Measurements from ENCODE around the gene LIX1. TPM values are rescaled to one million over a fixed set of nuclear protein-coding genes. Genes with fewer than 3 reads are reported as not detected.

LIX1 gene
- polyA plus RNA-seq, 1 donor from 2014 or later, result 1.9 TPM

DNA sequence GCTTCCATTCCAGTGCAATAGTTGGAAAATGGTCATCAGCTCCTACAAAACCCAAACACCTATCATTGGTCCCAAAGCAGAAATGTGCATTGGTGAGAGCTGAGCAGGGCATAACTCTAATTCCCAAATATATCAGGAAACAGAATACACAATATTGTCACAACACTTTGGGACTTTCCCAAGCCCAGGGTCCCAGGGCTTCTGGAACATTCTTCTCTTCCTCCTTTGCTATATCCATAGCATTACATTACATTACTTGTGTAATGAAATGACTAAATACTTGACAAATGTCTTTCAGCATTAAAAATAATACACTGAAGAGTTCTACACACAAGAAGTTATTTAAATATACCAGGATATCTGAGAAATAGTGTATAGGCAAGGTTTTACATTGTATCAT lies 45.6 kb downstream of the LIX1 start:
- Histone ChIP-seq H3K27me3 (ENCODE audit: insufficient read depth, low read depth, low read length) (no peaks in the 10 kb centered on the region), H2AFZ (ENCODE audit: low read depth, low read length) (no peak overlapping the region), H3K27ac (ENCODE audit: low read length) (no peak overlapping the region), H3K36me3 (ENCODE audit: insufficient read depth, low read length) (no peaks in the 10 kb centered on the region), H3K9me2 (ENCODE audit: insufficient read depth, low read length) (no peaks in the 10 kb centered on the region), H3K4me2 (ENCODE audit: low read length) (no peak overlapping the region), H3K9ac (ENCODE audit: low read length) (no peak overlapping the region), H3K4me3 (ENCODE audit: low read length) (no peak overlapping the region), H4K20me1 (ENCODE audit: insufficient read depth) (no peaks in the 10 kb centered on the region), H3F3A (ENCODE audit: insufficient read depth, low read length, poor library complexity, severe bottlenecking) (no peaks in the 10 kb centered on the region), H3K9me3 (ENCODE audit: low read length) (no peaks in the 10 kb centered on the region), H3K79me2 (replicated peaks; ENCODE audit: insufficient read depth, low read length) (no peaks in the 10 kb centered on the region)
- TF ChIP-seq EZH2 (IDR thresholded peaks at IDR 0.05; ENCODE audit: borderline replicate concordance, insufficient read depth, low read length, poor library complexity, severe bottlenecking), result no peak
- no peak for TF ChIP-seq SMC3 (conservative IDR thresholded peaks at IDR 0.05; ENCODE audit: poor library complexity)
- no peak for TF ChIP-seq MXI1 (conservative IDR thresholded peaks at IDR 0.05; ENCODE audit: poor library complexity, severe bottlenecking)
- TF ChIP-seq EP300 (conservative IDR thresholded peaks at IDR 0.05; ENCODE audit: poor library complexity, severe bottlenecking), result no peak
- TF ChIP-seq POLR2AphosphoS5 (IDR thresholded peaks at IDR 0.05), result no peak
- TF ChIP-seq, protein P1, sequence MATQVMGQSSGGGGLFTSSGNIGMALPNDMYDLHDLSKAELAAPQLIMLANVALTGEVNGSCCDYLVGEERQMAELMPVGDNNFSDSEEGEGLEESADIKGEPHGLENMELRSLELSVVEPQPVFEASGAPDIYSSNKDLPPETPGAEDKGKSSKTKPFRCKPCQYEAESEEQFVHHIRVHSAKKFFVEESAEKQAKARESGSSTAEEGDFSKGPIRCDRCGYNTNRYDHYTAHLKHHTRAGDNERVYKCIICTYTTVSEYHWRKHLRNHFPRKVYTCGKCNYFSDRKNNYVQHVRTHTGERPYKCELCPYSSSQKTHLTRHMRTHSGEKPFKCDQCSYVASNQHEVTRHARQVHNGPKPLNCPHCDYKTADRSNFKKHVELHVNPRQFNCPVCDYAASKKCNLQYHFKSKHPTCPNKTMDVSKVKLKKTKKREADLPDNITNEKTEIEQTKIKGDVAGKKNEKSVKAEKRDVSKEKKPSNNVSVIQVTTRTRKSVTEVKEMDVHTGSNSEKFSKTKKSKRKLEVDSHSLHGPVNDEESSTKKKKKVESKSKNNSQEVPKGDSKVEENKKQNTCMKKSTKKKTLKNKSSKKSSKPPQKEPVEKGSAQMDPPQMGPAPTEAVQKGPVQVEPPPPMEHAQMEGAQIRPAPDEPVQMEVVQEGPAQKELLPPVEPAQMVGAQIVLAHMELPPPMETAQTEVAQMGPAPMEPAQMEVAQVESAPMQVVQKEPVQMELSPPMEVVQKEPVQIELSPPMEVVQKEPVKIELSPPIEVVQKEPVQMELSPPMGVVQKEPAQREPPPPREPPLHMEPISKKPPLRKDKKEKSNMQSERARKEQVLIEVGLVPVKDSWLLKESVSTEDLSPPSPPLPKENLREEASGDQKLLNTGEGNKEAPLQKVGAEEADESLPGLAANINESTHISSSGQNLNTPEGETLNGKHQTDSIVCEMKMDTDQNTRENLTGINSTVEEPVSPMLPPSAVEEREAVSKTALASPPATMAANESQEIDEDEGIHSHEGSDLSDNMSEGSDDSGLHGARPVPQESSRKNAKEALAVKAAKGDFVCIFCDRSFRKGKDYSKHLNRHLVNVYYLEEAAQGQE (IDR thresholded peaks at IDR 0.05; ENCODE audit: borderline replicate concordance), result no peak
- TF ChIP-seq, protein P2, sequence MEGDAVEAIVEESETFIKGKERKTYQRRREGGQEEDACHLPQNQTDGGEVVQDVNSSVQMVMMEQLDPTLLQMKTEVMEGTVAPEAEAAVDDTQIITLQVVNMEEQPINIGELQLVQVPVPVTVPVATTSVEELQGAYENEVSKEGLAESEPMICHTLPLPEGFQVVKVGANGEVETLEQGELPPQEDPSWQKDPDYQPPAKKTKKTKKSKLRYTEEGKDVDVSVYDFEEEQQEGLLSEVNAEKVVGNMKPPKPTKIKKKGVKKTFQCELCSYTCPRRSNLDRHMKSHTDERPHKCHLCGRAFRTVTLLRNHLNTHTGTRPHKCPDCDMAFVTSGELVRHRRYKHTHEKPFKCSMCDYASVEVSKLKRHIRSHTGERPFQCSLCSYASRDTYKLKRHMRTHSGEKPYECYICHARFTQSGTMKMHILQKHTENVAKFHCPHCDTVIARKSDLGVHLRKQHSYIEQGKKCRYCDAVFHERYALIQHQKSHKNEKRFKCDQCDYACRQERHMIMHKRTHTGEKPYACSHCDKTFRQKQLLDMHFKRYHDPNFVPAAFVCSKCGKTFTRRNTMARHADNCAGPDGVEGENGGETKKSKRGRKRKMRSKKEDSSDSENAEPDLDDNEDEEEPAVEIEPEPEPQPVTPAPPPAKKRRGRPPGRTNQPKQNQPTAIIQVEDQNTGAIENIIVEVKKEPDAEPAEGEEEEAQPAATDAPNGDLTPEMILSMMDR (IDR thresholded peaks at IDR 0.05; ENCODE audit: poor library complexity, severe bottlenecking), result no peak
- TF ChIP-seq TAF1 (IDR thresholded peaks at IDR 0.05; ENCODE audit: low read depth), result no peak

DNA sequence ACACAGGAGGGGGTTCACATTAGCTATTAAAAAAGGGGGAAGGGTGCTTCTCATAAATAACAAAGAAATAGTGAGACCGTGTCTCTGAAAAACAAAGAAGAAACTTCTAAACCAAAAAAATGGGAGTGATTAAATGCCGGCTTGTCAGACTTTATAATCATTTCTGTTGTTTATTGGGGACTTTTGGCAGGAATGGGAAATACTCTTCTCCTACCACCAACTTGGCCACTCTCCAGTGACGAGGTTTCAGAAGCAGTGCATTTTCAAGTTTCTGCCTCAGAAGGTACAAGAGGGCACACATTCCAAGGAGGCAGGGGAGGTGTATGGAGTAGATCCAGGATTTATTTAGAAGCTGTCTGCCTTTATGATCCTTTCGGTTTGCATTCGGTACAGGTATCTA lies 46.2 kb downstream of the LIX1 start:
- Histone ChIP-seq H2AFZ (ENCODE audit: low read depth, low read length) (no peak overlapping the region), H3K9me2 (ENCODE audit: insufficient read depth, low read length) (no peaks in the 10 kb centered on the region), H3K4me3 (ENCODE audit: low read length) (no peak overlapping the region)

More for the DNA sequence above, 46.2 kb downstream of the LIX1 start:
- Histone ChIP-seq H4K20me1 (ENCODE audit: insufficient read depth) (no peaks in the 10 kb centered on the region), H3K79me2 (replicated peaks; ENCODE audit: insufficient read depth, low read length) (no peaks in the 10 kb centered on the region), H3F3A (ENCODE audit: insufficient read depth, low read length, poor library complexity, severe bottlenecking) (no peaks in the 10 kb centered on the region), H3K9ac (ENCODE audit: low read length) (no peak overlapping the region), H3K36me3 (ENCODE audit: insufficient read depth, low read length) (no peaks in the 10 kb centered on the region), H3K4me2 (ENCODE audit: low read length) (no peak overlapping the region), H3K27me3 (ENCODE audit: insufficient read depth, low read depth, low read length) (no peaks in the 10 kb centered on the region), H3K9me3 (ENCODE audit: low read length) (no peaks in the 10 kb centered on the region), H3K27ac (ENCODE audit: low read length) (no peak overlapping the region)
- TF ChIP-seq RAD21 (conservative IDR thresholded peaks at IDR 0.05) (no peak), POLR2AphosphoS5 (IDR thresholded peaks at IDR 0.05) (no peak), TAF1 (IDR thresholded peaks at IDR 0.05; ENCODE audit: low read depth) (no peak), SMC3 (conservative IDR thresholded peaks at IDR 0.05; ENCODE audit: poor library complexity) (no peak), MXI1 (conservative IDR thresholded peaks at IDR 0.05; ENCODE audit: poor library complexity, severe bottlenecking) (no peak), EZH2 (IDR thresholded peaks at IDR 0.05; ENCODE audit: borderline replicate concordance, insufficient read depth, low read length, poor library complexity, severe bottlenecking) (no peak), EP300 (conservative IDR thresholded peaks at IDR 0.05; ENCODE audit: poor library complexity, severe bottlenecking) (no peak)
- TF ChIP-seq, protein P1 (IDR thresholded peaks at IDR 0.05; ENCODE audit: borderline replicate concordance), result no peak
- TF ChIP-seq, protein P2 (IDR thresholded peaks at IDR 0.05; ENCODE audit: poor library complexity, severe bottlenecking), result no peak

All from neural cell (in vitro differentiated cells).